HFFc6 (cell line): Measurements from ENCODE around the gene ATP11A. TPM values are rescaled to one million over a fixed set of nuclear protein-coding genes. Genes with fewer than 3 reads are reported as not detected.

Source experiments
- DNase-seq: peaks from one replicate; pipeline ENCODE4 v3.0.0-alpha.2; 2018
- H3K27ac Mint-ChIP-seq: 2 replicates; pipeline ENCODE4 v1.8.0; 2020; ENCODE audit warnings: mild to moderate bottlenecking, mixed read lengths
- H3K27me3 Mint-ChIP-seq: 2 replicates; pipeline ENCODE4 v1.8.0; 2021; ENCODE audit warnings: mild to moderate bottlenecking, moderate library complexity, mixed read lengths; ENCODE audit not compliant: insufficient read depth
- H3K36me3 Mint-ChIP-seq: 2 replicates; pipeline ENCODE4 v1.8.0; 2021; ENCODE audit warnings: low read depth, mixed read lengths
- H3K4me1 Mint-ChIP-seq: 2 replicates; pipeline ENCODE4 v1.8.0; 2020; ENCODE audit warnings: low read depth, mixed read lengths
- H3K4me3 Mint-ChIP-seq: 2 replicates; pipeline ENCODE4 v1.8.0; 2020; ENCODE audit warnings: mild to moderate bottlenecking, moderate library complexity, mixed read lengths
- H3K9me3 Mint-ChIP-seq: 2 replicates; pipeline ENCODE4 v1.8.0; 2020; ENCODE audit warnings: mild to moderate bottlenecking, mixed read lengths
- CTCF ChIP-seq: fragments of 200-600 bp; sonication (generic); IDR thresholded peaks from 2 replicates; pipeline ENCODE4 v1.5.0; 2021; ENCODE audit warnings: antibody characterized with exemption, mild to moderate bottlenecking
- total RNA-seq, 6 experiments: library from RNA; stranded (reverse); fragmentation: NEBNext Ultra II Directional; extraction: Animal tissue kit (Norgen Biotek cat#: 25700); gene quantifications; 2 replicates in 1 of 6; 3 replicates in 5 of 6; pipeline ENCODE4 v1.2.3, GENCODE V29; 2021

Gene ATP11A
- total RNA-seq, 6 experiments from 2014 or later = 4.3 to 29.9 (median 6.5) TPM

DNA sequence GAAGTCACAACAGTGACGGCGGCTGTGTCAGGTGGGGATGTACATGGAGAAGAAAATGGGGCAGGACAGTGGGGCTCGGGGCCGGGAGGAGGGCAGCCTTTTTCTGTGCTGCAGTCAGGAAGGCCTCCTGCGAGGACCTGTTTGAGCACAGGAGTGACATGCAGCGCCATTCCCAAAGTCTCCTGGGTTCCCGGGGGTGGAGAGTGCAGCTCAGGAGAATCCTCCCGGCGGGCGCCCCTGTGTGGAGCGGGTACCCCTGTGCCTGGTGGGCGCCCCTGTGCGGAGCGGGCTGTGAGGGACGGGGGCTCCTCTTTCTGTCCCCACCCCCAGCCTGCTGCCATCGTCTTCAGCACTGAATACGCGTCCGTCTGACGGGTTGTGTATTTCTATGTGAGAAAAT is 62.4 kb downstream of the ATP11A start:
- H3K27ac Mint-ChIP-seq = no peak overlapping the region
- H3K36me3 Mint-ChIP-seq = peaks cover 8% of the 10 kb centered on the region; the same call in 1 of the 2 replicates
- H3K4me3 Mint-ChIP-seq = no peak overlapping the region
- H3K4me1 Mint-ChIP-seq = no peaks in the 10 kb centered on the region
- TF ChIP-seq CTCF = no peak
- no peaks in the 10 kb centered on the region; the same call in 1 of the 2 replicates for H3K9me3 Mint-ChIP-seq
- DNase-seq = no peak
- H3K27me3 Mint-ChIP-seq = peaks cover 4% of the 10 kb centered on the region; the same call in 1 of the 2 replicates

- Mint-ChIP-seq H3K36me3 (peaks cover 14% of the 10 kb centered on the region; the same call in 1 of the 2 replicates), H3K27ac (no peak overlapping the region), H3K27me3 (peaks cover 4% of the 10 kb centered on the region; the same call in 1 of the 2 replicates), H3K4me1 (no peaks in the 10 kb centered on the region), H3K4me3 (no peak overlapping the region), H3K9me3 (no peaks in the 10 kb centered on the region; the same call in 1 of the 2 replicates)
- DNase-seq = no peak
- no peak for TF ChIP-seq CTCF
These were observed 63.1 kb downstream of the ATP11A start for GRCh38 chr13:112752711-112753541.

DNA sequence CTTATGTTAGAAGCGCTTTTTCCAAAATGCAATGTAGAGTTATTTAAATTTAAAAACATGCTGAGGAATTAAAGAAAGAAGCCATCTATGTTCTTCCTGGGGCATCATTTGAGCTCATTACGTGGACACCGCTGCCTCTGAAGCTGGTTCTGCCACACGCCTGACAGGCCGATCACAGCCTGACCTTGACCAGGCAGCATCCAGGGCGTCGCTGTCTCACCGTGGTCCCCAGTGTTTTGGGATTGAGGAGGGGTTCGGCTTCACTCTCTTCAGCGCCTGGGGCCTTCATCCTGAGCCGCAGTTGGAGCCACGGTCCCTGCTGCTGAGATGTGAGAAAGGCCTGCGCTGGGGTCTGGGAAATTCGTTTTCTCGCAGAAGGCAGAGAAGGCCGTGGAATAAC is 64.0 kb downstream of the ATP11A start:
- Mint-ChIP-seq H3K36me3 (peaks cover 14% of the 10 kb centered on the region; the same call in 1 of the 2 replicates), H3K9me3 (no peaks in the 10 kb centered on the region; the same call in 1 of the 2 replicates), H3K4me1 (no peaks in the 10 kb centered on the region), H3K27ac (no peak overlapping the region), H3K27me3 (peaks cover 4% of the 10 kb centered on the region; the same call in 1 of the 2 replicates), H3K4me3 (no peak overlapping the region)
- no peak for TF ChIP-seq CTCF
- no peak for DNase-seq

DNA sequence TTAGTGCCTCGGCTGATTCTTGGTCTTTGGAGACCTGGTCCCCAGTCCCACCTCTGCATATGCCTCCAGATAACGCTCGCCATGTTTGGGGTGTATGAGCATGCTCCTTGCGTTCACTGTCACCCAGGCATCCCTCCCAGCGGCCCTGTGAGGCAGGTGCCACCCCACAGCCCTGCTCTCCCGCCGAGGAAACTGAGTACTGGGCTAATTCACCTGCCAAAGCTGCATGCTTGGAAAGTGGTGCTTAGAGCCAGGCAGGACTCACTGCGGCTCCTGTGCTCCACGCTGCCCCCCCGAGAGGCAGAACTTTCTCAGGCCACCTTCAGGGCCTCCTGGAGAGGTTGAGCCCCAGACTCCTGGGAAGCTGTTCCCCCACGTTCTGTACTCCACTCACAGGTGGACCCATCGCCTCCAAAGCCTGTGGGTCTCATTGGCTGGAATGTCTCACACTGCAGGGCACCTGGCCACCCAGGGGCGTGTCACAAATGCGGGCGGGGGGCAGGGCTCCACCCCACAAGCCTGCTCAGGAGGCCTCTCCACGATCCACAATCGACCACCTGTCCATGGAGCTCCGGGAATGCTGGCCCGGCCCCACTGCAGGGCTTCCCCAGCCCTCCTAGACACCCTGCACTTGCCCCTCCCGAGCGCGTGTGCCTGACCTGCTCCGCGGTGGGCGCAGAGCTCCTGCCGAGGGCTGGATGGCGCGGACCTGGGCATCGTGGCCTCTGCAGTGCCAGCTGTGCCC is 64.6 kb downstream of the ATP11A start:
- no peak for TF ChIP-seq CTCF
- H3K4me3 Mint-ChIP-seq = no peak overlapping the region
- no peaks in the 10 kb centered on the region for H3K4me1 Mint-ChIP-seq
- H3K27me3 Mint-ChIP-seq = peaks cover 4% of the 10 kb centered on the region; the same call in 1 of the 2 replicates
- peaks cover 14% of the 10 kb centered on the region; the same call in 1 of the 2 replicates for H3K36me3 Mint-ChIP-seq
- H3K27ac Mint-ChIP-seq = no peak overlapping the region
- DNase-seq = no peak
- H3K9me3 Mint-ChIP-seq = no peaks in the 10 kb centered on the region; the same call in 1 of the 2 replicates

- TF ChIP-seq CTCF = no peak
- Mint-ChIP-seq H3K4me1 (peaks cover 6% of the 10 kb centered on the region; the same call in 1 of the 2 replicates), H3K9me3 (no peaks in the 10 kb centered on the region; the same call in 1 of the 2 replicates), H3K27me3 (peaks cover 4% of the 10 kb centered on the region; the same call in 1 of the 2 replicates), H3K4me3 (no peak overlapping the region), H3K27ac (no peak overlapping the region), H3K36me3 (peaks cover 14% of the 10 kb centered on the region; the same call in 1 of the 2 replicates)
- no peak for DNase-seq
These were observed 65.5 kb downstream of the ATP11A start for GRCh38 chr13:112755331-112755730.
